SU-DHL-6 (cell line): Measurements from ENCODE around the gene LPCAT1.

Source experiments
- H2AFZ ChIP-seq: fragments of 200-600 bp; sonication (generic); 2 replicates; pipeline ENCODE4 v1.6.1; 2014; ENCODE audit warnings: low read depth, mild to moderate bottlenecking, moderate library complexity, mixed read lengths, antibody characterized with exemption, low read length; ENCODE audit not compliant: severe bottlenecking
- H3F3A ChIP-seq: fragments of 200-600 bp; shearing (Covaris generic); 2 replicates; pipeline ENCODE4 v1.6.0; 2016; ENCODE audit warnings: antibody characterized with exemption, mild to moderate bottlenecking; ENCODE audit not compliant: insufficient read depth
- H3K27ac ChIP-seq: fragments of 200-600 bp; sonication (generic); 2 replicates; pipeline ENCODE4 v1.5.1; 2016; ENCODE audit warnings: low read depth, mild to moderate bottlenecking, low read length, moderate library complexity, mixed read lengths
- H3K27me3 ChIP-seq: fragments of 200-600 bp; sonication (generic), shearing (Covaris generic); 2 replicates; pipeline ENCODE4 v1.6.0; 2014; ENCODE audit warnings: mild to moderate bottlenecking, low read length
- H3K36me3 ChIP-seq: fragments of 200-600 bp; sonication (generic); 2 replicates; pipeline ENCODE4 v1.6.1; 2014; ENCODE audit warnings: mild to moderate bottlenecking, low read length, mixed read lengths
- H3K4me2 ChIP-seq: fragments of 300-600, 200-600 bp; shearing (Covaris generic), sonication (generic); 2 replicates; pipeline ENCODE4 v1.6.0; 2014; ENCODE audit warnings: low read length, low read depth, mild to moderate bottlenecking; ENCODE audit not compliant: poor library complexity, severe bottlenecking
- H3K4me3 ChIP-seq: fragments of 200-600 bp; sonication (generic); 2 replicates; pipeline ENCODE4 v1.5.1; 2014; ENCODE audit warnings: antibody characterized with exemption, low read length, mild to moderate bottlenecking, mixed read lengths; ENCODE audit not compliant: insufficient read depth, poor library complexity, severe bottlenecking
- H3K79me2 ChIP-seq: fragments of 200-600 bp; sonication (generic); 2 replicates; pipeline ENCODE4 v1.6.1; 2014; ENCODE audit warnings: mild to moderate bottlenecking, low read length, moderate library complexity; ENCODE audit not compliant: insufficient read depth
- H3K9ac ChIP-seq: fragments of 200-600 bp; sonication (generic); 2 replicates; pipeline ENCODE4 v1.7.0; 2014; ENCODE audit warnings: mild to moderate bottlenecking, low read length
- H3K9me2 ChIP-seq: fragments of 200-600 bp; sonication (generic); replicated peaks from 2 replicates; pipeline ENCODE4 v1.6.1; 2014; ENCODE audit warnings: low read length; ENCODE audit not compliant: insufficient read depth
- H3K9me3 ChIP-seq: fragments of 200-600 bp; sonication (generic); 2 replicates; pipeline ENCODE4 v1.6.1; 2014; ENCODE audit warnings: low read length, mixed read lengths; ENCODE audit not compliant: insufficient read depth
- H4K20me1 ChIP-seq: fragments of 200-600 bp; sonication (generic); 2 replicates; pipeline ENCODE4 v1.6.1; 2014; ENCODE audit warnings: low read depth, mild to moderate bottlenecking, antibody characterized with exemption, low read length, moderate library complexity, mixed read lengths
- CTCF ChIP-seq: fragments of 200-600 bp; sonication (generic); IDR thresholded peaks from one replicate; pipeline ENCODE4 v1.5.1; 2017; ENCODE audit warnings: antibody characterized with exemption, mild to moderate bottlenecking, low read length, moderate library complexity; ENCODE audit not compliant: insufficient read depth, poor library complexity, severe bottlenecking
- EZH2phosphoT487 ChIP-seq: fragments of 200-600 bp; sonication (generic), shearing (Covaris generic); conservative IDR thresholded peaks from 2 replicates; pipeline ENCODE4 v1.6.1; 2018; ENCODE audit warnings: mild to moderate bottlenecking, antibody characterized with exemption, low read length, moderate library complexity, mixed read lengths

The LPCAT1 gene

GRCh38 chr5:1552521-1553255, 28.9 kb upstream of the LPCAT1 start:
- Histone ChIP-seq H3K9me2 (no peaks in the 10 kb centered on the region), H2AFZ (no peak overlapping the region), H3K27ac (no peak overlapping the region), H3K9me3 (no peaks in the 10 kb centered on the region), H4K20me1 (no peaks in the 10 kb centered on the region), H3F3A (no peaks in the 10 kb centered on the region), H3K27me3 (no peaks in the 10 kb centered on the region), H3K36me3 (no peaks in the 10 kb centered on the region), H3K4me3 (no peak overlapping the region), H3K79me2 (no peaks in the 10 kb centered on the region), H3K9ac (no peak overlapping the region), H3K4me2 (no peak overlapping the region)
- TF ChIP-seq EZH2phosphoT487 (no peak), CTCF (no peak)

GRCh38 chr5:1551426-1552301, 27.9 kb upstream of the LPCAT1 start:
- H3K4me3 ChIP-seq = no peak overlapping the region
- no peaks in the 10 kb centered on the region for H4K20me1 ChIP-seq
- no peak overlapping the region for H3K4me2 ChIP-seq
- H3K36me3 ChIP-seq = no peaks in the 10 kb centered on the region
- H3K9me3 ChIP-seq = no peaks in the 10 kb centered on the region
- H2AFZ ChIP-seq = no peak overlapping the region
- H3K79me2 ChIP-seq = no peaks in the 10 kb centered on the region
- H3K9ac ChIP-seq = no peak overlapping the region
- H3F3A ChIP-seq = no peaks in the 10 kb centered on the region
- no peak for TF ChIP-seq CTCF
- no peak overlapping the region for H3K27ac ChIP-seq
- no peaks in the 10 kb centered on the region for H3K9me2 ChIP-seq
- H3K27me3 ChIP-seq = no peaks in the 10 kb centered on the region

- H4K20me1 ChIP-seq = no peaks in the 10 kb centered on the region
- no peaks in the 10 kb centered on the region for H3K79me2 ChIP-seq
- no peak overlapping the region for H3K27ac ChIP-seq
- no peaks in the 10 kb centered on the region for H3K9me2 ChIP-seq
- no peak overlapping the region for H3K9ac ChIP-seq
- TF ChIP-seq CTCF = no peak
- TF ChIP-seq EZH2phosphoT487 = no peak
- H3K9me3 ChIP-seq = peaks cover 3% of the 10 kb centered on the region
- H3K36me3 ChIP-seq = no peaks in the 10 kb centered on the region
- H3F3A ChIP-seq = 0 out of 2 replicates have a peak, but pooled peaks cover 3% of the 10 kb centered on the region
- no peak overlapping the region for H2AFZ ChIP-seq
- no peak overlapping the region for H3K4me3 ChIP-seq
- no peaks in the 10 kb centered on the region for H3K27me3 ChIP-seq
- no peak overlapping the region for H3K4me2 ChIP-seq
Observed at GRCh38 chr5:1550287-1551076, 26.7 kb upstream of the LPCAT1 start.
